Mesendoderm (in vitro differentiated cells): ENCODE results near the gene TMPRSS2. TPM values are rescaled to one million over a fixed set of nuclear protein-coding genes. Genes with fewer than 3 reads are reported as not detected.

Experiments
- small RNA-seq: library from polyadenylated mRNA; stranded (forward); fragments of <200 nt; extraction: miRNeasy Mini kit (QIAGEN cat#:217004); gene quantifications from one replicate; pipeline ENCODE3, GENCODE V24; 2013; ENCODE audit not compliant: insufficient read depth

The TMPRSS2 gene

Small RNA genes lying within 50 kb of the gene (small RNA-seq; reads per million reads assigned to genes)
- gene RF00421 = not detected
